GM12873 (cell line): ENCODE results near the gene TVP23B.

Experiments
- CTCF ChIP-seq: IDR thresholded peaks from 2 replicates; pipeline ENCODE4 v1.5.1; 2012; ENCODE audit warnings: low read depth, mild to moderate bottlenecking, moderate library complexity, low read length, control low read depth; ENCODE audit not compliant: insufficient read depth; ENCODE audit errors: missing control alignments

The TVP23B gene

GRCh38 chr17:18850679-18851078 lies 69.7 kb downstream of the TVP23B start:
- no peak for TF ChIP-seq CTCF

- no peak for TF ChIP-seq CTCF
Measured at GRCh38 chr17:18851201-18851600, 70.2 kb downstream of the TVP23B start.

GRCh38 chr17:18854956-18855355 lies 74.0 kb downstream of the TVP23B start:
- no peak for TF ChIP-seq CTCF

- no peak for TF ChIP-seq CTCF
Measured at GRCh38 chr17:18855831-18856569, 75.0 kb downstream of the TVP23B start.
